Omental fat pad (tissue), 4 donors: Measurements from ENCODE around the gene TOR1B. TPM values are rescaled to one million over a fixed set of nuclear protein-coding genes. Genes with fewer than 3 reads are reported as not detected.
"Not testable (repeated sequence)": the region's sequence is repeated elsewhere in the genome, so short reads cannot be mapped to it uniquely, and the experiment has no call there.

Experiments
- ATAC-seq: fragments of 150-250 bp; one replicate; pipeline ENCODE4 v1.9.1; 2016; ENCODE audit warnings: mild to moderate bottlenecking, moderate library complexity; ENCODE audit not compliant: low FRiP score
- DNase-seq: peaks from one replicate; pipeline ENCODE4 v3.0.0-alpha.2; 2019; ENCODE audit warnings: low spot score
- total RNA-seq, 4 donors: library from RNA; depleted of rRNA; stranded (reverse); fragments of >200 nt; gene quantifications; one replicate each; pipeline ENCODE4 v1.1.0, GENCODE V29; 2016
- TF ChIP-seq, protein P1 (sequence below), 3 donors: fragments of 450-650 bp; IDR thresholded peaks; one replicate each; pipeline ENCODE4 v1.5.1; 2016 to 2017; ENCODE audit warnings: antibody characterized with exemption in 3 of 3, mild to moderate bottlenecking in 3 of 3, moderate library complexity in 2 of 3

TOR1B gene
- total RNA-seq, 4 donors from 2014 or later = 19.0 to 37.2 (median 28.7) TPM

GRCh38 chr9:129783516-129784361 is 19.2 kb upstream of the TOR1B start:
- DNase-seq (peak; percentile 42), ATAC-seq (peak; percentile 87)
- TF ChIP-seq, protein P1, sequence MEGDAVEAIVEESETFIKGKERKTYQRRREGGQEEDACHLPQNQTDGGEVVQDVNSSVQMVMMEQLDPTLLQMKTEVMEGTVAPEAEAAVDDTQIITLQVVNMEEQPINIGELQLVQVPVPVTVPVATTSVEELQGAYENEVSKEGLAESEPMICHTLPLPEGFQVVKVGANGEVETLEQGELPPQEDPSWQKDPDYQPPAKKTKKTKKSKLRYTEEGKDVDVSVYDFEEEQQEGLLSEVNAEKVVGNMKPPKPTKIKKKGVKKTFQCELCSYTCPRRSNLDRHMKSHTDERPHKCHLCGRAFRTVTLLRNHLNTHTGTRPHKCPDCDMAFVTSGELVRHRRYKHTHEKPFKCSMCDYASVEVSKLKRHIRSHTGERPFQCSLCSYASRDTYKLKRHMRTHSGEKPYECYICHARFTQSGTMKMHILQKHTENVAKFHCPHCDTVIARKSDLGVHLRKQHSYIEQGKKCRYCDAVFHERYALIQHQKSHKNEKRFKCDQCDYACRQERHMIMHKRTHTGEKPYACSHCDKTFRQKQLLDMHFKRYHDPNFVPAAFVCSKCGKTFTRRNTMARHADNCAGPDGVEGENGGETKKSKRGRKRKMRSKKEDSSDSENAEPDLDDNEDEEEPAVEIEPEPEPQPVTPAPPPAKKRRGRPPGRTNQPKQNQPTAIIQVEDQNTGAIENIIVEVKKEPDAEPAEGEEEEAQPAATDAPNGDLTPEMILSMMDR (IDR thresholded peaks at IDR 0.05) = peak in 1 of 3 donors; percentile 90

- not testable (repeated sequence) for ATAC-seq, DNase-seq
Observed at GRCh38 chr9:129784970-129785369, 18.0 kb upstream of the TOR1B start.

- no peak for DNase-seq
- ATAC-seq = no peak
- TF ChIP-seq, protein P1 (IDR thresholded peaks at IDR 0.05) = no peak
Observed at GRCh38 chr9:129785866-129786265, 17.1 kb upstream of the TOR1B start.

DNA sequence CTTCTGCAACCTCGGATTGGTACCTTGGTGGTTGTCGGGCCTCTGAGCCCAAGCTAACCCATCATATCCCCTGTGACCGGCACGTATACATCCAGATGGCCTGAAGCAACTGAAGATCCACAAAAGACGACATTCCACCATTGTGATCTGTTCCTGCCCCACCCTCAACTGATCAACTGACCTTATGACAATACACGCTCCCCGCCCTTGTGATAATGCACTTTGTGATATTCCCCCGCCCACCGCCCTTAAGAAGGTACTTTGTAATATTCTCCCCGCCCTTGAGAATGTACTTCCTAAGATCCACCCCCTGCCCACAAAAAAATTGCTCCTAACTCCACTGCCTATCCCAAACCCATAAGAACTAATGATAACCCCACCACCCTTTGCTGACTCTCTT is 16.5 kb upstream of the TOR1B start:
- TF ChIP-seq, protein P1 (IDR thresholded peaks at IDR 0.05) = no peak
- ATAC-seq (no peak), DNase-seq (no peak)

- TF ChIP-seq, protein P1 (IDR thresholded peaks at IDR 0.05) = no peak
- DNase-seq (no peak), ATAC-seq (no peak)
Observed at GRCh38 chr9:129794549-129794948, 8.4 kb upstream of the TOR1B start.

GRCh38 chr9:129796029-129796428 is 7.0 kb upstream of the TOR1B start:
- DNase-seq, ATAC-seq: not testable (repeated sequence)

DNA sequence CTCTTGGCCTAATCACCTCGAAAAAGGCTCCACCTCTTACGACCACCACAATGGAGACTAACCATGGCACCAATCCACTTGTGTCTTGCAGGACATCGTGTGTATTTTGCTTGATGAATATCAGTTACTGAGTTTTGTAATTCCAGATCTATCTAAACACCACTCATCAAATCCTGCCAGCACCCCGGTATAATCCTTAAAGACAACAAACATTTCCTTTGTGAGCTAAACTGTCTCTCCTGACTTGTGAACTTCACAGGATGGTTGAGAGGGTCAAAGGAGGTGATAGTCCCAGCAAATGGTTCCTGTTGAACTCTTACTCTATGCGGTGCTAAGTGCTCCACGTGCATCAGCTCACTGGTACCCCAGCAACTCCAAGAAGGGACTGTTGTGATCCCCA is 4.0 kb upstream of the TOR1B start:
- TF ChIP-seq, protein P1 (IDR thresholded peaks at IDR 0.05) = no peak
- DNase-seq = no peak
- ATAC-seq = no peak

DNA sequence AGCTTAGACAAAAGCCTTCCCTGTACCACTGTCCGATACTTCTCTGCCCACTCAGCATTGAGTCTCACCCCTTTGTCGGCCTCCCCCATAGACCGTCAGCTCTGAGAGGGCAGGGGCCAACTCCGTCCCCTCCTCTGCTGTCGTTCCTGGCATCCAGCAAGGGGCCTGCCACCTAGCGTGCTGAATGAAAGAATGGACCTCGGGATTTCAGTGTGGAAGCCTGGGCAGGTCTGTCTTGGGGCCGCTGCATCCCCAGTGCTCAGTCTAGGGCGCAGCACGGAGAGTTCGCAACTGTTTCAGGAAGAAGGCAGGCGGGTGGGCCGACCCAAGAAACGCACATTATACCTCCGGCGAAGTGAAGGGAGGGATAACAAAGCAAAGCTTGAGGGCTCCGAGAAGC is 1.5 kb upstream of the TOR1B start:
- ATAC-seq = no peak

More for the DNA sequence above, 1.5 kb upstream of the TOR1B start:
- no peak for DNase-seq
- TF ChIP-seq, protein P1 (IDR thresholded peaks at IDR 0.05) = no peak
